Epithelial cell of prostate (primary cell): ENCODE results near the gene SAMD10.

Experiments
- DNase-seq: peaks from one replicate; pipeline ENCODE4 v3.0.0-alpha.2; 2011; ENCODE audit warnings: low read depth, low spot score
- H3K27ac ChIP-seq: fragments of 450-650 bp; 2 replicates; pipeline ENCODE4 v1.5.1; 2017; ENCODE audit warnings: mild to moderate bottlenecking

Gene SAMD10

GRCh38 chr20:63945031-63945658 is 34.3 kb downstream of the SAMD10 start:
- H3K27ac ChIP-seq = no peak overlapping the region
- DNase-seq = no peak

GRCh38 chr20:63944078-63944941 is 35.1 kb downstream of the SAMD10 start:
- H3K27ac ChIP-seq = no peak overlapping the region
- no peak for DNase-seq

GRCh38 chr20:63943808-63944077 is 35.7 kb downstream of the SAMD10 start:
- no peak for DNase-seq
- peak overlapping the region; percentile 97 for H3K27ac ChIP-seq

GRCh38 chr20:63942969-63943807 is 36.3 kb downstream of the SAMD10 start:
- H3K27ac ChIP-seq = peak overlapping the region; percentile 97
- no peak for DNase-seq

- H3K27ac ChIP-seq = peak overlapping the region; percentile 97
- no peak for DNase-seq
Measured at GRCh38 chr20:63942250-63942951, 37.0 kb downstream of the SAMD10 start.

GRCh38 chr20:63941282-63942081 is 38.0 kb downstream of the SAMD10 start:
- H3K27ac ChIP-seq = peak overlapping the region; percentile 96

GRCh38 chr20:63940472-63941266 is 38.8 kb downstream of the SAMD10 start:
- no peak for DNase-seq
- peak overlapping the region; percentile 96 for H3K27ac ChIP-seq

More at GRCh38 chr20:63941282-63942081, 38.0 kb downstream of the SAMD10 start:
- DNase-seq = no peak

- H3K27ac ChIP-seq = no peak overlapping the region
- no peak for DNase-seq
Measured at GRCh38 chr20:63940071-63940471, 39.4 kb downstream of the SAMD10 start.

GRCh38 chr20:63939061-63939935 is 40.1 kb downstream of the SAMD10 start:
- no peak overlapping the region for H3K27ac ChIP-seq
- DNase-seq = no peak

- no peak for DNase-seq
Measured at GRCh38 chr20:63937596-63937995, 41.8 kb downstream of the SAMD10 start.

GRCh38 chr20:63935447-63935846 is 44.0 kb downstream of the SAMD10 start:
- H3K27ac ChIP-seq = no peak overlapping the region
- DNase-seq = no peak

More at GRCh38 chr20:63937596-63937995, 41.8 kb downstream of the SAMD10 start:
- H3K27ac ChIP-seq = no peak overlapping the region

GRCh38 chr20:63934271-63935068 is 45.0 kb downstream of the SAMD10 start:
- no peak for DNase-seq

GRCh38 chr20:63933646-63934045 is 45.8 kb downstream of the SAMD10 start:
- no peak overlapping the region for H3K27ac ChIP-seq

More at GRCh38 chr20:63934271-63935068, 45.0 kb downstream of the SAMD10 start:
- no peak overlapping the region for H3K27ac ChIP-seq

GRCh38 chr20:63932606-63933160 is 46.8 kb downstream of the SAMD10 start:
- no peak overlapping the region for H3K27ac ChIP-seq
- DNase-seq = no peak

More at GRCh38 chr20:63933646-63934045, 45.8 kb downstream of the SAMD10 start:
- no peak for DNase-seq

GRCh38 chr20:63931735-63932134 is 47.7 kb downstream of the SAMD10 start:
- H3K27ac ChIP-seq = no peak overlapping the region
- no peak for DNase-seq

GRCh38 chr20:63930971-63931553 is 48.4 kb downstream of the SAMD10 start:
- DNase-seq = no peak
- no peak overlapping the region for H3K27ac ChIP-seq
